Astrocyte (in vitro differentiated cells and primary cell): Measurements from ENCODE around the gene WIF1.

ENCODE experiments used
- CTCF ChIP-seq: IDR thresholded peaks from 2 replicates; pipeline ENCODE4 v1.5.1; 2011; ENCODE audit warnings: low read depth, mild to moderate bottlenecking, inconsistent platforms, low read length, moderate library complexity; ENCODE audit not compliant: insufficient read depth
- EZH2 ChIP-seq: IDR thresholded peaks from 2 replicates; pipeline ENCODE4 v1.6.1; 2012; ENCODE audit warnings: mild to moderate bottlenecking, low read length, inconsistent platforms; ENCODE audit not compliant: insufficient read depth

GRCh38 chr12:65084579-65084978 lies 36.5 kb downstream of the WIF1 start:
- TF ChIP-seq EZH2 = no peak
- no peak for TF ChIP-seq CTCF
